H9 (cell line): ENCODE results near the gene VAV3. TPM values are rescaled to one million over a fixed set of nuclear protein-coding genes. Genes with fewer than 3 reads are reported as not detected.
"Not testable (repeated sequence)": the region's sequence is repeated elsewhere in the genome, so short reads cannot be mapped to it uniquely, and the experiment has no call there.

Experiments
- DNase-seq: peaks from one replicate; pipeline ENCODE4 v3.0.0-alpha.2; 2017
- H2AFZ ChIP-seq: one replicate; pipeline ENCODE4 v1.6.1; 2013; ENCODE audit warnings: mild to moderate bottlenecking, low read length, control low read depth, moderate library complexity
- H2AK5ac ChIP-seq: 2 replicates; pipeline ENCODE4 v1.6.1; 2013; ENCODE audit warnings: low read length, control low read depth, mixed read lengths; ENCODE audit not compliant: insufficient read length
- H2BK120ac ChIP-seq: one replicate; pipeline ENCODE4 v1.6.1; 2013; ENCODE audit warnings: low read depth, mild to moderate bottlenecking, low read length, control low read depth, inconsistent platforms; ENCODE audit not compliant: poor library complexity, severe bottlenecking
- H2BK12ac ChIP-seq: 2 replicates; pipeline ENCODE4 v1.6.1; 2013; ENCODE audit warnings: low read length, control low read depth, mixed read lengths, low read depth; ENCODE audit not compliant: insufficient read length
- H2BK15ac ChIP-seq: 2 replicates; pipeline ENCODE4 v1.6.1; 2013; ENCODE audit warnings: low read depth, low read length, control low read depth
- H2BK20ac ChIP-seq: one replicate; pipeline ENCODE4 v1.6.1; 2013; ENCODE audit warnings: low read depth, mild to moderate bottlenecking, low read length, control low read depth, inconsistent platforms; ENCODE audit not compliant: poor library complexity, severe bottlenecking
- H2BK5ac ChIP-seq: 2 replicates; pipeline ENCODE4 v1.6.1; 2013; ENCODE audit warnings: low read length, control low read depth, mixed read lengths; ENCODE audit not compliant: insufficient read length
- H3K14ac ChIP-seq: 2 replicates; pipeline ENCODE4 v1.6.1; 2013; ENCODE audit warnings: low read length, control low read depth; ENCODE audit not compliant: insufficient read depth
- H3K18ac ChIP-seq: 2 replicates; pipeline ENCODE4 v1.6.1; 2013; ENCODE audit warnings: low read depth, mild to moderate bottlenecking, mixed read lengths, low read length, control low read depth; ENCODE audit not compliant: insufficient read length
- H3K23ac ChIP-seq: 2 replicates; pipeline ENCODE4 v1.6.1; 2013; ENCODE audit warnings: low read length, control low read depth, mixed read lengths, low read depth; ENCODE audit not compliant: insufficient read length
- H3K23me2 ChIP-seq: 2 replicates; pipeline ENCODE4 v1.6.1; 2013; ENCODE audit warnings: low read depth, mild to moderate bottlenecking, mixed read lengths, low read length, control low read depth; ENCODE audit not compliant: insufficient read length, poor library complexity, severe bottlenecking
- H3K27ac ChIP-seq: 2 replicates; pipeline ENCODE4 v1.5.1; 2013; ENCODE audit warnings: low read length, control low read depth, mixed read lengths, low read depth; ENCODE audit not compliant: insufficient read length
- H3K27me3 ChIP-seq: 2 replicates; pipeline ENCODE4 v1.6.1; 2013; ENCODE audit warnings: low read length, control low read depth, inconsistent platforms; ENCODE audit not compliant: insufficient read depth
- H3K4ac ChIP-seq: 2 replicates; pipeline ENCODE4 v1.6.1; 2013; ENCODE audit warnings: low read depth, mild to moderate bottlenecking, control low read depth, inconsistent platforms, low read length, moderate library complexity
- H3K4me1 ChIP-seq: 2 replicates; pipeline ENCODE4 v1.6.1; 2013; ENCODE audit warnings: low read length, control low read depth, inconsistent platforms; ENCODE audit not compliant: insufficient read depth
- H3K4me2 ChIP-seq: 2 replicates; pipeline ENCODE4 v1.6.1; 2013; ENCODE audit warnings: low read length, control low read depth, mixed read lengths; ENCODE audit not compliant: insufficient read length, insufficient read depth
- H3K56ac ChIP-seq: 2 replicates; pipeline ENCODE4 v1.6.1; 2013; ENCODE audit warnings: low read depth, mild to moderate bottlenecking, mixed read lengths, low read length, control low read depth; ENCODE audit not compliant: insufficient read length
- H3K79me1 ChIP-seq: 2 replicates; pipeline ENCODE4 v1.6.1; 2013; ENCODE audit warnings: low read depth, mild to moderate bottlenecking, moderate library complexity, low read length, control low read depth, inconsistent platforms; ENCODE audit not compliant: insufficient read depth, poor library complexity, severe bottlenecking
- H3K79me2 ChIP-seq: 2 replicates; pipeline ENCODE4 v1.6.1; 2013; ENCODE audit warnings: low read length, control low read depth, inconsistent platforms; ENCODE audit not compliant: insufficient read depth
- H3K9ac ChIP-seq: 2 replicates; pipeline ENCODE4 v1.6.1; 2013; ENCODE audit warnings: low read length, control low read depth, mixed read lengths; ENCODE audit not compliant: insufficient read length; ENCODE audit errors: extremely low read depth
- H3K9me3 ChIP-seq: one replicate; pipeline ENCODE4 v1.6.1; 2013; ENCODE audit warnings: low read depth, low read length, inconsistent platforms; ENCODE audit not compliant: control insufficient read depth
- H3T11ph ChIP-seq: one replicate; pipeline ENCODE4 v1.6.1; 2013; ENCODE audit warnings: mild to moderate bottlenecking, low read length, control low read depth, inconsistent platforms
- H4K20me1 ChIP-seq: one replicate; pipeline ENCODE4 v1.6.1; 2013; ENCODE audit not compliant: control insufficient read depth, insufficient read length, insufficient read depth
- H4K5ac ChIP-seq: 2 replicates; pipeline ENCODE4 v1.6.1; 2013; ENCODE audit warnings: low read depth, mild to moderate bottlenecking, mixed read lengths, low read length, control low read depth; ENCODE audit not compliant: insufficient read length
- H4K8ac ChIP-seq: replicated peaks from 2 replicates; pipeline ENCODE4 v1.6.1; 2013; ENCODE audit warnings: low read length, control low read depth, mixed read lengths, low read depth; ENCODE audit not compliant: insufficient read length
- H4K91ac ChIP-seq: 2 replicates; pipeline ENCODE4 v1.6.1; 2013; ENCODE audit warnings: low read depth, mild to moderate bottlenecking, moderate library complexity, mixed read lengths, low read length, control low read depth; ENCODE audit not compliant: insufficient read length
- H3K27ac Mint-ChIP-seq, 3 experiments: 2 replicates in 2 of 3; 3 replicates in 1 of 3; pipeline ENCODE4 v1.8.0; 2020 to 2021; ENCODE audit warnings: mixed read lengths in 3 of 3, mild to moderate bottlenecking in 1 of 3, moderate library complexity in 1 of 3
- H3K27me3 Mint-ChIP-seq: 2 replicates; pipeline ENCODE4 v1.8.0; 2021; ENCODE audit warnings: low read depth, mild to moderate bottlenecking, moderate library complexity, mixed read lengths
- H3K36me3 Mint-ChIP-seq, 3 experiments: 2 replicates in 2 of 3; 3 replicates in 1 of 3; pipeline ENCODE4 v1.8.0; 2020 to 2021; ENCODE audit warnings: low read depth in 3 of 3, mixed read lengths in 3 of 3; ENCODE audit not compliant: insufficient read depth in 1 of 3
- H3K4me1 Mint-ChIP-seq, 2 experiments: 2 replicates each; pipeline ENCODE4 v1.8.0; 2020; ENCODE audit warnings: mixed read lengths in 2 of 2
- H3K4me3 Mint-ChIP-seq, 2 experiments: 2 replicates in 1 of 2; 3 replicates in 1 of 2; pipeline ENCODE4 v1.8.0; 2020 to 2021; ENCODE audit warnings: mild to moderate bottlenecking in 2 of 2, mixed read lengths in 2 of 2, moderate library complexity in 1 of 2
- H3K9me3 Mint-ChIP-seq, 2 experiments: 2 replicates in 1 of 2; 3 replicates in 1 of 2; pipeline ENCODE4 v1.8.0; 2020; ENCODE audit warnings: mild to moderate bottlenecking in 2 of 2, mixed read lengths in 2 of 2, moderate library complexity in 1 of 2
- CTCF ChIP-seq: fragments of 200-600 bp; sonication (generic); conservative IDR thresholded peaks from 3 replicates; pipeline ENCODE4 v1.8.0; 2021; ENCODE audit warnings: antibody characterized with exemption, mild to moderate bottlenecking
- WGBS: extraction: QIAGEN DNeasy Blood & Tissue Kit; methylation state at CpG from one replicate; pipeline ENCODE4 v1.1.7; 2013; ENCODE audit warnings: missing lambda C conversion rate, low lambda C conversion rate, mixed read lengths; ENCODE audit not compliant: insufficient read length; ENCODE audit errors: extremely low coverage; 5-methylcytosine and 5-hydroxymethylcytosine counted together
- total RNA-seq: library from RNA; stranded (reverse); gene quantifications from 2 replicates; pipeline ENCODE4 v1.2.1, GENCODE V29; 2021

VAV3 gene
- total RNA-seq, 1 experiment from 2014 or later: 5.1 TPM

- H3K79me1 ChIP-seq: no peaks in the 10 kb centered on the region
- H4K91ac ChIP-seq: no peak overlapping the region
- no peak overlapping the region for H2BK5ac ChIP-seq
- no peak overlapping the region for H2BK20ac ChIP-seq
- Mint-ChIP-seq H3K27ac (no peak overlapping the region), H3K9me3 (peaks cover 0 to 2% of the 10 kb centered on the region in 2 experiments; a peak in 1 of 5 replicates), H3K4me1 (peaks cover 13 to 16% of the 10 kb centered on the region in 2 experiments), H3K4me3 (no peak overlapping the region), H3K36me3 (no peaks in the 10 kb centered on the region; a peak in 2 of 7 replicates), H3K27me3 (no peaks in the 10 kb centered on the region)
- no peak overlapping the region for H3K56ac ChIP-seq
- no peak overlapping the region for H2BK120ac ChIP-seq
- no peak overlapping the region for H4K8ac ChIP-seq
- no peak overlapping the region for H4K5ac ChIP-seq
- no peaks in the 10 kb centered on the region for H4K20me1 ChIP-seq
- H3K18ac ChIP-seq: no peak overlapping the region
- no peak overlapping the region for H3K14ac ChIP-seq
- H3T11ph ChIP-seq: no peak overlapping the region
- H3K9me3 ChIP-seq: no peaks in the 10 kb centered on the region
- H3K23ac ChIP-seq: no peak overlapping the region
- no peaks in the 10 kb centered on the region for H3K27me3 ChIP-seq
- no peak overlapping the region for H2BK12ac ChIP-seq
- no peak for TF ChIP-seq CTCF
- no peaks in the 10 kb centered on the region for H3K79me2 ChIP-seq
- H2BK15ac ChIP-seq: no peak overlapping the region
- no CpG with 5 or more reads among the region's 4 CpGs for WGBS
- H3K23me2 ChIP-seq: no peaks in the 10 kb centered on the region
- 0 out of 2 replicates have a peak, but pooled peaks cover 3% of the 10 kb centered on the region for H3K4me1 ChIP-seq
- H2AFZ ChIP-seq: no peak overlapping the region
- no peak overlapping the region for H2AK5ac ChIP-seq
- H3K9ac ChIP-seq: no peak overlapping the region
- H3K4ac ChIP-seq: no peak overlapping the region
- H3K4me2 ChIP-seq: no peak overlapping the region
- no peak for DNase-seq
- no peak overlapping the region for H3K27ac ChIP-seq
Observed at GRCh38 chr1:107739201-107739600, 225.8 kb downstream of the VAV3 start.

- not testable (repeated sequence) for H2BK15ac ChIP-seq, H3K4me1 Mint-ChIP-seq, H3K79me2 ChIP-seq, H3T11ph ChIP-seq, H3K23ac ChIP-seq, H3K23me2 ChIP-seq, H3K4me2 ChIP-seq, H4K8ac ChIP-seq, H3K4me1 ChIP-seq, H4K91ac ChIP-seq, H3K9ac ChIP-seq, H3K79me1 ChIP-seq, H3K14ac ChIP-seq, H3K27me3 Mint-ChIP-seq, H3K4me3 Mint-ChIP-seq, DNase-seq, H3K9me3 ChIP-seq, H3K9me3 Mint-ChIP-seq, H3K27ac ChIP-seq, H3K36me3 Mint-ChIP-seq, H2BK12ac ChIP-seq, H2BK120ac ChIP-seq, H2AK5ac ChIP-seq, H2AFZ ChIP-seq, H3K27me3 ChIP-seq, H3K27ac Mint-ChIP-seq, H3K18ac ChIP-seq, H3K4ac ChIP-seq, H2BK5ac ChIP-seq, H4K20me1 ChIP-seq, H4K5ac ChIP-seq, H3K56ac ChIP-seq, H2BK20ac ChIP-seq
- WGBS: no CpG with 5 or more reads among the region's 7 CpGs
Observed at GRCh38 chr1:107733401-107733800, 231.6 kb downstream of the VAV3 start.
